ENCODE results near the gene GLUL. TPM values are rescaled to one million over a fixed set of nuclear protein-coding genes. Genes with fewer than 3 reads are reported as not detected.

GLUL gene
- total RNA-seq, 1 experiment from 2014 or later, result 165 TPM

DNA sequence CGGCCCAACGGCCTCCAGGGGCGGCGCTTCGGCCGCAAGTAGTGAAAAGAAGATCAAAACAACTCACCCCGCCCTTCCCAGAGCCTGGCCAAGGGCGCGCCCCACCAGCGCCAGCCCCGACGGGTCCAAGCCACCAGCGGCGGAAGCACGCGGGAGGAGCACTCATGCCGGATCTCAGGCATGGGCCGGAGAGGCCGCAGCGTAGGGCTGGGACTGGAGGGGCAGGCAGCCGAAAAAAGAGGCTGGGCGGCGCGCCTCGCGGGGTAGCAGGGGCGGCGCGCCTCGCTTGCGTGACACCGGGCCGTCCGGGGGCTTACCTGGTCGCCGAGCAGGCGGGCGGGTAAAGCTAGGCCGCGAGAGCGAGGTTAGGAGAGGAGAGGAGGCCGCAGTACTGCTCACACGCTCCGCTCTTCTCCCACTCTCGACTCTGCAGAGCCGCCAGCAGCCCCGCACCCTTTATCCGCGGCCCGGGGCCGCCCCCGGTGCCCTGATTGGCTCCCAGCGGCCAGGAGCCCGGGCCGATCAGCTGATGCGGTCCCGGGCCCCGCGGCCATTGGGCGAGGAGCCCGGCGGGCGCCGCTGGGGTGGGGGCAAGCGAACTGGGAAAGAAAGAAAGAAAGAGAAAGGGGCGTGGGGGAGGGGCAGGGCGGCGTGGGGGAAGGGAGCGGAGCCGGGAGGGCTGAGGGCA, at the start of gene GLUL (continued):
- peak; percentile 47; the same call in 1 of the 2 replicates for TF ChIP-seq SP1 (IDR thresholded peaks at IDR 0.05; ENCODE audit: low read depth)
- TF ChIP-seq, protein P1, sequence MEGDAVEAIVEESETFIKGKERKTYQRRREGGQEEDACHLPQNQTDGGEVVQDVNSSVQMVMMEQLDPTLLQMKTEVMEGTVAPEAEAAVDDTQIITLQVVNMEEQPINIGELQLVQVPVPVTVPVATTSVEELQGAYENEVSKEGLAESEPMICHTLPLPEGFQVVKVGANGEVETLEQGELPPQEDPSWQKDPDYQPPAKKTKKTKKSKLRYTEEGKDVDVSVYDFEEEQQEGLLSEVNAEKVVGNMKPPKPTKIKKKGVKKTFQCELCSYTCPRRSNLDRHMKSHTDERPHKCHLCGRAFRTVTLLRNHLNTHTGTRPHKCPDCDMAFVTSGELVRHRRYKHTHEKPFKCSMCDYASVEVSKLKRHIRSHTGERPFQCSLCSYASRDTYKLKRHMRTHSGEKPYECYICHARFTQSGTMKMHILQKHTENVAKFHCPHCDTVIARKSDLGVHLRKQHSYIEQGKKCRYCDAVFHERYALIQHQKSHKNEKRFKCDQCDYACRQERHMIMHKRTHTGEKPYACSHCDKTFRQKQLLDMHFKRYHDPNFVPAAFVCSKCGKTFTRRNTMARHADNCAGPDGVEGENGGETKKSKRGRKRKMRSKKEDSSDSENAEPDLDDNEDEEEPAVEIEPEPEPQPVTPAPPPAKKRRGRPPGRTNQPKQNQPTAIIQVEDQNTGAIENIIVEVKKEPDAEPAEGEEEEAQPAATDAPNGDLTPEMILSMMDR (IDR thresholded peaks at IDR 0.05 in 2 of 3, conservative IDR thresholded peaks at IDR 0.05 in 1 of 3; ENCODE audit: borderline replicate concordance in 1 of 3, insufficient read depth in 1 of 3, low read depth in 2 of 3, low read length in 2 of 3), result no peak
- TF ChIP-seq SRF (IDR thresholded peaks at IDR 0.05; ENCODE audit: low read depth), result no peak

DNA sequence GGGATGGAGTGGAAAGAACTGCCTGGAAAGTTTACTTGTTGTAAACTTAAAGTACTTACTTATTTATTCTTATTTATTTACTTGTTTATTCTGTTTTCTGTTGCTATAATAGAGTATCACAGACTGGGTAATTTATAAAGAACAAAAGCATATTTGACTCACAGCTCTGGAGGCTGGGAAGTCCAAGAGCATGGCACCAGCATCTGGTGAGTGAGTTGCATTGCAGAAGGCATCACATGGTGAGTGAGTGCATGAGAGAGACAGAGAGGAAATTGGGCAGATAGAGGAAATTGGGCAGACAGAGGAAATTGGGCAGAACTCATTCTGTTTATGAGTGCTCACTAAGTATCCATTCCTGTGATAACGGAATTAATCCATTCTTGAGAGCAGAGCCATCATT, 46.7 kb upstream of the GLUL start:
- H4K20me1 ChIP-seq (ENCODE audit: insufficient read depth), result no peaks in the 10 kb centered on the region
- no peaks in the 10 kb centered on the region for H3K9me3 ChIP-seq (ENCODE audit: control insufficient read depth in 1 of 2, insufficient read depth in 1 of 2, low read depth in 1 of 2, low read length in 2 of 2)
- H3K9me2 ChIP-seq (ENCODE audit: insufficient read depth), result no peaks in the 10 kb centered on the region
- ATAC-seq (no peak), DNase-seq (ENCODE audit: low read depth, low spot score) (no peak)
- ChIA-PET CTCF (no interaction called here), RAD21 (ENCODE audit: low non-redundant PET in 1 of 2, low total read pairs in 2 of 2, uncharacterized antibody in 2 of 2, unreplicated experiment in 2 of 2) (no interaction called here), POLR2A (no interaction called here)
- no peaks in the 10 kb centered on the region for H3K4me1 ChIP-seq (ENCODE audit: control insufficient read depth in 1 of 2, insufficient read depth in 2 of 2, low read length in 2 of 2)
- no peak overlapping the region for H3K4me2 ChIP-seq (ENCODE audit: low read length)
- no TSS peak for BruUV-seq (replicated peaks)
- intact Hi-C loops (cut with micrococcal nuclease), result no loop called here
- no peak overlapping the region for H3K27ac ChIP-seq (ENCODE audit: low read depth, low read length)
- no peaks in the 10 kb centered on the region for H3K79me2 ChIP-seq (ENCODE audit: insufficient read depth, low read length)
- H3K9ac ChIP-seq (ENCODE audit: low read length), result no peak overlapping the region
- no peaks in the 10 kb centered on the region for H3K36me3 ChIP-seq (ENCODE audit: control insufficient read depth in 1 of 2, insufficient read depth in 2 of 2, low read length in 2 of 2)
- no peak overlapping the region for H2AFZ ChIP-seq (ENCODE audit: low read depth, low read length, poor library complexity, severe bottlenecking)
- TF ChIP-seq, protein P2, sequence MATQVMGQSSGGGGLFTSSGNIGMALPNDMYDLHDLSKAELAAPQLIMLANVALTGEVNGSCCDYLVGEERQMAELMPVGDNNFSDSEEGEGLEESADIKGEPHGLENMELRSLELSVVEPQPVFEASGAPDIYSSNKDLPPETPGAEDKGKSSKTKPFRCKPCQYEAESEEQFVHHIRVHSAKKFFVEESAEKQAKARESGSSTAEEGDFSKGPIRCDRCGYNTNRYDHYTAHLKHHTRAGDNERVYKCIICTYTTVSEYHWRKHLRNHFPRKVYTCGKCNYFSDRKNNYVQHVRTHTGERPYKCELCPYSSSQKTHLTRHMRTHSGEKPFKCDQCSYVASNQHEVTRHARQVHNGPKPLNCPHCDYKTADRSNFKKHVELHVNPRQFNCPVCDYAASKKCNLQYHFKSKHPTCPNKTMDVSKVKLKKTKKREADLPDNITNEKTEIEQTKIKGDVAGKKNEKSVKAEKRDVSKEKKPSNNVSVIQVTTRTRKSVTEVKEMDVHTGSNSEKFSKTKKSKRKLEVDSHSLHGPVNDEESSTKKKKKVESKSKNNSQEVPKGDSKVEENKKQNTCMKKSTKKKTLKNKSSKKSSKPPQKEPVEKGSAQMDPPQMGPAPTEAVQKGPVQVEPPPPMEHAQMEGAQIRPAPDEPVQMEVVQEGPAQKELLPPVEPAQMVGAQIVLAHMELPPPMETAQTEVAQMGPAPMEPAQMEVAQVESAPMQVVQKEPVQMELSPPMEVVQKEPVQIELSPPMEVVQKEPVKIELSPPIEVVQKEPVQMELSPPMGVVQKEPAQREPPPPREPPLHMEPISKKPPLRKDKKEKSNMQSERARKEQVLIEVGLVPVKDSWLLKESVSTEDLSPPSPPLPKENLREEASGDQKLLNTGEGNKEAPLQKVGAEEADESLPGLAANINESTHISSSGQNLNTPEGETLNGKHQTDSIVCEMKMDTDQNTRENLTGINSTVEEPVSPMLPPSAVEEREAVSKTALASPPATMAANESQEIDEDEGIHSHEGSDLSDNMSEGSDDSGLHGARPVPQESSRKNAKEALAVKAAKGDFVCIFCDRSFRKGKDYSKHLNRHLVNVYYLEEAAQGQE (IDR thresholded peaks at IDR 0.05; ENCODE audit: low read depth), result no peak
- no peak for TF ChIP-seq RAD21 (IDR thresholded peaks at IDR 0.05; ENCODE audit: low read depth)
- TF ChIP-seq SP1 (IDR thresholded peaks at IDR 0.05; ENCODE audit: low read depth), result no peak
- TF ChIP-seq EZH2phosphoT487 (IDR thresholded peaks at IDR 0.05; ENCODE audit: borderline replicate concordance), result no peak
- no peak for TF ChIP-seq ZFX (IDR thresholded peaks at IDR 0.05)
- TF ChIP-seq TCF7L2 (IDR thresholded peaks at IDR 0.05; ENCODE audit: borderline replicate concordance, extremely low read depth, insufficient read depth, insufficient read length), result no peak
- TF ChIP-seq, protein P1 (IDR thresholded peaks at IDR 0.05 in 2 of 3, conservative IDR thresholded peaks at IDR 0.05 in 1 of 3; ENCODE audit: borderline replicate concordance in 1 of 3, insufficient read depth in 1 of 3, low read depth in 2 of 3, low read length in 2 of 3), result no peak
- TF ChIP-seq, protein P3, sequence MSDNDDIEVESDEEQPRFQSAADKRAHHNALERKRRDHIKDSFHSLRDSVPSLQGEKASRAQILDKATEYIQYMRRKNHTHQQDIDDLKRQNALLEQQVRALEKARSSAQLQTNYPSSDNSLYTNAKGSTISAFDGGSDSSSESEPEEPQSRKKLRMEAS (IDR thresholded peaks at IDR 0.05), result no peak
- TF ChIP-seq EGR1 (IDR thresholded peaks at IDR 0.05; ENCODE audit: low read depth), result no peak
- no peak for TF ChIP-seq EZH2 (IDR thresholded peaks at IDR 0.05)
- TF ChIP-seq ZNF274 (IDR thresholded peaks at IDR 0.05; ENCODE audit: low read depth, low read length), result no peak
- no peak for TF ChIP-seq JUND (IDR thresholded peaks at IDR 0.05)
- no peak for TF ChIP-seq YY1 (IDR thresholded peaks at IDR 0.05; ENCODE audit: extremely low read depth, insufficient replicate concordance, low read depth, low read length)
- no peaks in the 10 kb centered on the region for H3K27me3 ChIP-seq (ENCODE audit: insufficient read depth, low read length)
- no peak overlapping the region for H3K4me3 ChIP-seq (replicated peaks in 1 of 2; ENCODE audit: low read depth in 1 of 2, low read length in 2 of 2)
